Renal cortical epithelial cell (primary cell): Measurements from ENCODE around the gene ADCY7. TPM values are rescaled to one million over a fixed set of nuclear protein-coding genes. Genes with fewer than 3 reads are reported as not detected.
"Not testable (repeated sequence)": the region's sequence is repeated elsewhere in the genome, so short reads cannot be mapped to it uniquely, and the experiment has no call there.

Source experiments
- DNase-seq: peaks from one replicate; pipeline ENCODE4 v3.0.0-alpha.2; 2011; ENCODE audit warnings: low read depth
- total RNA-seq: library from RNA; depleted of rRNA; stranded (reverse); fragments of >200 nt; gene quantifications from 2 replicates; pipeline ENCODE4 v1.2.3, GENCODE V29; 2014

ADCY7 gene
- total RNA-seq, 1 donor from 2014 or later, result 48.8 TPM

- no peak for DNase-seq
Observed at GRCh38 chr16:50338371-50339231, 72.2 kb downstream of the ADCY7 start.

GRCh38 chr16:50340578-50340977 lies 74.2 kb downstream of the ADCY7 start:
- DNase-seq, result no peak

GRCh38 chr16:50343566-50343965 lies 77.2 kb downstream of the ADCY7 start:
- DNase-seq, result not testable (repeated sequence)

- DNase-seq, result not testable (repeated sequence)
Observed at GRCh38 chr16:50345210-50345609, 78.9 kb downstream of the ADCY7 start.

- DNase-seq, result no peak
Observed at GRCh38 chr16:50351116-50351515, 84.8 kb downstream of the ADCY7 start.

- DNase-seq, result no peak
Observed at GRCh38 chr16:50351952-50352351, 85.6 kb downstream of the ADCY7 start.

GRCh38 chr16:50354082-50354481 lies 87.7 kb downstream of the ADCY7 start:
- no peak for DNase-seq

- peak; percentile 18 for DNase-seq
Observed at GRCh38 chr16:50354629-50355456, 88.5 kb downstream of the ADCY7 start.

- DNase-seq, result peak; percentile 51
Observed at GRCh38 chr16:50359626-50360025, 93.3 kb downstream of the ADCY7 start.

GRCh38 chr16:50360033-50360778 lies 93.9 kb downstream of the ADCY7 start:
- DNase-seq, result peak; percentile 87

- peak; percentile 61 for DNase-seq
Observed at GRCh38 chr16:50360779-50361178, 94.4 kb downstream of the ADCY7 start.

- DNase-seq, result no peak
Observed at GRCh38 chr16:50363656-50364055, 97.3 kb downstream of the ADCY7 start.

GRCh38 chr16:50365791-50366575 lies 99.6 kb downstream of the ADCY7 start:
- no peak for DNase-seq

Other genes with a start within 250 kb of the ADCY7 start
- gene CNEP1R1, start 241.3 kb upstream of the ADCY7 start, total RNA-seq, result 29.4 and 46.4 TPM in 2 replicates
- gene HEATR3, start 200.6 kb upstream of the ADCY7 start, total RNA-seq, result 21.5 and 46.4 TPM in 2 replicates
- 10.3 and 11.8 TPM in 2 replicates for gene TENT4B, start 113.2 kb upstream of the ADCY7 start, total RNA-seq
- 38.2 and 67.6 TPM in 2 replicates for gene BRD7, start 102.4 kb downstream of the ADCY7 start, total RNA-seq